ENCODE measurements around the gene PDE7B.
A peak's percentile ranks its signal among the peaks of the same experiment; 100 is the strongest.

PDE7B gene

GRCh38 chr6:135936606-135937005 is 85.1 kb downstream of the PDE7B start:
- DNase-seq (ENCODE audit: low spot score): peak; percentile 83

- DNase-seq (ENCODE audit: low spot score): no peak
These were observed 85.6 kb downstream of the PDE7B start for GRCh38 chr6:135937106-135937505.

- DNase-seq (ENCODE audit: low spot score): peak; percentile 44
These were observed 87.2 kb downstream of the PDE7B start for GRCh38 chr6:135938576-135939207.

- no peak for DNase-seq (ENCODE audit: low spot score)
These were observed 87.7 kb downstream of the PDE7B start for GRCh38 chr6:135939208-135939591.

- DNase-seq (ENCODE audit: low spot score): no peak
These were observed 89.2 kb downstream of the PDE7B start for GRCh38 chr6:135940616-135941167.

GRCh38 chr6:135941275-135942025 is 89.9 kb downstream of the PDE7B start:
- peak; percentile 11 for DNase-seq (ENCODE audit: low spot score)

- no peak for DNase-seq (ENCODE audit: low spot score)
These were observed 92.6 kb downstream of the PDE7B start for GRCh38 chr6:135944120-135944519.

- no peak for DNase-seq (ENCODE audit: low spot score)
These were observed 95.2 kb downstream of the PDE7B start for GRCh38 chr6:135946674-135947073.

GRCh38 chr6:135950669-135951068 is 99.2 kb downstream of the PDE7B start:
- no peak for DNase-seq (ENCODE audit: low spot score)

- DNase-seq (ENCODE audit: low spot score): no peak
These were observed 99.7 kb downstream of the PDE7B start for GRCh38 chr6:135951169-135951568.

- DNase-seq (ENCODE audit: low spot score): no peak
These were observed 102.3 kb downstream of the PDE7B start for GRCh38 chr6:135953818-135954217.

GRCh38 chr6:135955099-135955498 is 103.6 kb downstream of the PDE7B start:
- DNase-seq (ENCODE audit: low spot score): no peak

- peak; percentile 78 for DNase-seq (ENCODE audit: low spot score)
These were observed 111.2 kb downstream of the PDE7B start for GRCh38 chr6:135962731-135963130.

- DNase-seq (ENCODE audit: low spot score): no peak
These were observed 119.2 kb downstream of the PDE7B start for GRCh38 chr6:135970750-135971149.

- DNase-seq (ENCODE audit: low spot score): no peak
These were observed 119.8 kb downstream of the PDE7B start for GRCh38 chr6:135971351-135971750.

- no peak for DNase-seq (ENCODE audit: low spot score)
These were observed 120.6 kb downstream of the PDE7B start for GRCh38 chr6:135972150-135972549.

- DNase-seq (ENCODE audit: low spot score): no peak
These were observed 121.1 kb downstream of the PDE7B start for GRCh38 chr6:135972586-135972985.

GRCh38 chr6:135974426-135974825 is 122.9 kb downstream of the PDE7B start:
- DNase-seq (ENCODE audit: low spot score): no peak

- DNase-seq (ENCODE audit: low spot score): no peak
These were observed 125.1 kb downstream of the PDE7B start for GRCh38 chr6:135976585-135976984.

GRCh38 chr6:135983093-135983492 is 131.6 kb downstream of the PDE7B start:
- DNase-seq (ENCODE audit: low spot score): no peak

GRCh38 chr6:135983718-135984343 is 132.3 kb downstream of the PDE7B start:
- DNase-seq (ENCODE audit: low spot score): no peak

- DNase-seq (ENCODE audit: low spot score): no peak
These were observed 134.0 kb downstream of the PDE7B start for GRCh38 chr6:135985471-135985870.

- no peak for DNase-seq (ENCODE audit: low spot score)
These were observed 135.7 kb downstream of the PDE7B start for GRCh38 chr6:135987226-135987625.

All from AG20443 (cell line).